Endothelial cell of umbilical vein (primary cell): Measurements from ENCODE around the gene SYN1. TPM values are rescaled to one million over a fixed set of nuclear protein-coding genes. Genes with fewer than 3 reads are reported as not detected.
A peak's percentile ranks its signal among the peaks of the same experiment; 100 is the strongest.

Experiments
- BruUV-seq: library from RNA; stranded (reverse); fragments of 400-500 nt; replicated peaks from 2 replicates; lab custom pipeline; 2021; lab: Mats Ljungman, UMichigan
- CTCF ChIA-PET: fragments of 300-600, 350-600 bp; sonication (Branson Sonifier 250); formaldehyde crosslinking; loops from one replicate; lab custom pipeline; 2021; ENCODE audit warnings: antibody characterized with exemption, inconsistent platforms; lab: Charles Lee
- POLR2A ChIA-PET: fragments of 300-600, 350-600 bp; sonication (Branson Sonifier 250); formaldehyde crosslinking; loops from one replicate; lab custom pipeline; 2021; ENCODE audit warnings: antibody characterized with exemption, inconsistent platforms; lab: Charles Lee
- DNase-seq: peaks from one replicate; pipeline ENCODE4 v3.0.0-alpha.2; 2011; ENCODE audit warnings: low read depth, low spot score
- FAIRE-seq: peaks from 2 replicates; lab custom pipeline; 2011; peaks lifted over from hg19 to GRCh38; lab: Jason Lieb, UNC
- H2AFZ ChIP-seq: 2 replicates; pipeline ENCODE4 v1.6.0; 2012; ENCODE audit warnings: low read depth, low read length, control low read depth, inconsistent platforms
- H3K27ac ChIP-seq: 2 replicates; pipeline ENCODE4 v1.5.1; 2011; ENCODE audit warnings: low read depth, mild to moderate bottlenecking, control low read depth, low read length, moderate library complexity; ENCODE audit not compliant: insufficient read depth
- H3K27me3 ChIP-seq, 2 experiments: 2 replicates each; pipeline versions ENCODE4 v1.6.0 to v1.6.1; 2011; ENCODE audit warnings: low read length in 2 of 2, mixed read lengths in 1 of 2; ENCODE audit not compliant: control insufficient read depth in 2 of 2, insufficient read depth in 2 of 2
- H3K36me3 ChIP-seq, 2 experiments: 2 replicates in 1 of 2; 3 replicates in 1 of 2; pipeline ENCODE4 v1.5.1; 2011; ENCODE audit warnings: low read length in 2 of 2, mild to moderate bottlenecking in 1 of 2, moderate library complexity in 1 of 2; ENCODE audit not compliant: control insufficient read depth in 2 of 2, insufficient read depth in 2 of 2; ENCODE audit errors: extremely low read depth in 1 of 2
- H3K4me1 ChIP-seq: 3 replicates; pipeline ENCODE4 v1.5.1; 2011; ENCODE audit warnings: mild to moderate bottlenecking, low read length; ENCODE audit not compliant: control insufficient read depth, insufficient read depth; ENCODE audit errors: extremely low read depth
- H3K4me2 ChIP-seq: 2 replicates; pipeline ENCODE4 v1.6.1; 2011; ENCODE audit warnings: low read length, control low read depth, mixed read lengths; ENCODE audit not compliant: insufficient read depth
- H3K4me3 ChIP-seq, 3 experiments: fragments of 200-600 bp in 1 of 3; sonication (generic), shearing (Covaris generic) in 1 of 3; replicated peaks in 1 of 3; 2 replicates each; pipeline ENCODE4 v1.5.1; 2011 to 2016; ENCODE audit warnings: control low read depth in 3 of 3, low read length in 3 of 3, mild to moderate bottlenecking in 2 of 3, inconsistent platforms in 1 of 3, low read depth in 1 of 3, moderate library complexity in 1 of 3; ENCODE audit not compliant: insufficient read depth in 1 of 3
- H3K79me2 ChIP-seq: 2 replicates; pipeline ENCODE4 v1.6.0; 2012; ENCODE audit warnings: low read length, inconsistent platforms; ENCODE audit not compliant: control insufficient read depth, insufficient read depth
- H3K9ac ChIP-seq: replicated peaks from 2 replicates; pipeline ENCODE3; 2011; ENCODE audit warnings: low read length, control low read depth; ENCODE audit not compliant: insufficient read depth; ENCODE audit errors: extremely low read depth
- H3K9me1 ChIP-seq: replicated peaks from 3 replicates; pipeline ENCODE4 v1.6.0; 2011; ENCODE audit warnings: mild to moderate bottlenecking, low read length; ENCODE audit not compliant: control insufficient read depth, insufficient read depth; ENCODE audit errors: extremely low read depth
- H3K9me3 ChIP-seq: replicated peaks from 2 replicates; pipeline ENCODE4 v1.5.1; 2012; ENCODE audit warnings: low read length, inconsistent platforms; ENCODE audit not compliant: control insufficient read depth, insufficient read depth
- H4K20me1 ChIP-seq: replicated peaks from 2 replicates; pipeline ENCODE3; 2011; ENCODE audit warnings: mild to moderate bottlenecking, low read length; ENCODE audit not compliant: control insufficient read depth, insufficient read depth; ENCODE audit errors: extremely low read depth
- CTCF ChIP-seq, 2 donors: IDR thresholded peaks; 1 replicate in 1 of 2; 2 replicates in 1 of 2; pipeline ENCODE4 v1.5.1; 2011; ENCODE audit warnings: low read length in 2 of 2, mild to moderate bottlenecking in 2 of 2, moderate library complexity in 2 of 2, control low read depth in 1 of 2, inconsistent platforms in 1 of 2, low read depth in 1 of 2; ENCODE audit not compliant: insufficient read depth in 1 of 2; ENCODE audit errors: extremely low read depth in 1 of 2
- EZH2 ChIP-seq: IDR thresholded peaks from 2 replicates; pipeline ENCODE4 v1.6.1; 2012; ENCODE audit warnings: borderline replicate concordance, low read depth, mild to moderate bottlenecking, moderate library complexity, low read length, inconsistent platforms; ENCODE audit not compliant: severe bottlenecking
- FOS ChIP-seq: IDR thresholded peaks from 2 replicates; pipeline ENCODE4 v1.6.1; 2011; ENCODE audit warnings: mild to moderate bottlenecking, low read length, moderate library complexity, borderline replicate concordance; ENCODE audit not compliant: insufficient read depth
- GATA2 ChIP-seq: IDR thresholded peaks from 2 replicates; pipeline ENCODE4 v1.7.0; 2011; ENCODE audit warnings: low read depth, mild to moderate bottlenecking, moderate library complexity, mixed read lengths, low read length; ENCODE audit not compliant: insufficient read length, insufficient read depth
- JUN ChIP-seq: IDR thresholded peaks from 2 replicates; pipeline ENCODE4 v1.6.1; 2011; ENCODE audit warnings: borderline replicate concordance, low read depth; ENCODE audit not compliant: insufficient read length, insufficient read depth
- MAX ChIP-seq: IDR thresholded peaks from 2 replicates; pipeline ENCODE4 v1.6.1; 2011; ENCODE audit not compliant: insufficient read depth, insufficient read length
- MYC ChIP-seq: IDR thresholded peaks from one replicate; pipeline ENCODE4 v1.6.1; 2011; ENCODE audit warnings: mild to moderate bottlenecking, low read depth, low read length
- POLR2A ChIP-seq: IDR thresholded peaks from 2 replicates; pipeline ENCODE4 v1.6.1; 2012; ENCODE audit warnings: low read depth, mild to moderate bottlenecking, control low read depth, low read length
- POLR2AphosphoS5 ChIP-seq: IDR thresholded peaks from 2 replicates; pipeline ENCODE4 v1.6.1; 2012; ENCODE audit warnings: low read depth, mild to moderate bottlenecking, control low read depth, low read length, moderate library complexity; ENCODE audit not compliant: insufficient read depth
- dilution Hi-C: fragments of 300-500 bp; cut with MboI; formaldehyde crosslinking; loops from one replicate; pipeline ENCODE4 v1.15.0; 2019; ENCODE audit warnings: low sequenced_read_pairs; ENCODE audit not compliant: extremely low pct_ligation_motif_present
- intact Hi-C: fragments of 100-400 bp; cut with micrococcal nuclease; formaldehyde crosslinking; loops from one replicate; pipeline ENCODE4 v1.10.0; 2022
- polyA plus RNA-seq, 4 experiments: library from polyadenylated mRNA; depleted of rRNA in 3 of 4; stranded (reverse) in 3 of 4; unstranded in 1 of 4; fragments of >200 nt; gene quantifications; 2 replicates each; pipeline versions ENCODE4 v1.2.1 to v1.2.3, GENCODE V29; 2011 to 2012; ENCODE audit warnings: missing spikeins in 1 of 4
- total RNA-seq: library from RNA; stranded (reverse); gene quantifications from 2 replicates; pipeline ENCODE4 v1.2.3, GENCODE V29; 2021

The SYN1 gene
- total and polyA plus RNA-seq, 2 donors (not counting 3 experiments of a cell fraction or from before 2014, with no cell fraction given): not detected

GRCh38 chrX:47629419-47630200, 10.0 kb upstream of the SYN1 start, which contains the start of gene CFP:
TSS of gene CFP (minus strand) at chrX:47629930. CDS start at chrX:47629844, 86 bp downstream.
- dilution Hi-C loops: no loop called here
- Histone ChIP-seq H3K9ac (no peak within 1 kb of the TSS), H3K27ac (no peak within 1 kb of the TSS), H4K20me1 (no peaks in the 10 kb centered on the region), H3K79me2 (no peaks in the 10 kb centered on the region), H3K4me3 (no peak within 1 kb of the TSS), H3K4me2 (peak within 1 kb of the TSS; percentile 53), H3K9me3 (no peaks in the 10 kb centered on the region), H2AFZ (no peak within 1 kb of the TSS), H3K9me1 (no peaks in the 10 kb centered on the region), H3K36me3 (peaks cover 0 to under 1% of the 10 kb centered on the region in 2 experiments), H3K27me3 (no peaks in the 10 kb centered on the region), H3K4me1 (peaks cover 9% of the 10 kb centered on the region)
- no peak for TF ChIP-seq MYC
- no peak for TF ChIP-seq CTCF (IDR thresholded peaks at IDR 0.05; ENCODE audit: extremely low read depth in 1 of 2, insufficient read depth in 1 of 2, low read depth in 1 of 2, low read length in 2 of 2)
- no peak for TF ChIP-seq EZH2
- TF ChIP-seq GATA2: no peak
- TF ChIP-seq FOS: no peak
- TF ChIP-seq JUN: no peak
- TF ChIP-seq MAX: no peak
- no peak for TF ChIP-seq POLR2A
- no peak for TF ChIP-seq POLR2AphosphoS5
- ChIA-PET CTCF (interaction anchor here (0.9 to 1.7 kb wide), 4 partner anchors 13 to 132 kb away, joined by 3 to 7 read pairs (median 4); no protein-coding TSS in a partner anchor), POLR2A (interaction anchor here (0.6 kb wide), 1 partner anchor 40 kb away, joined by 3 read pairs; no protein-coding TSS in a partner anchor)
- intact Hi-C loops: no loop called here
- no peak for FAIRE-seq
- DNase-seq: no peak
- no TSS peak for BruUV-seq
